Measurements from ENCODE around the gene CLCNKA.

- TF ChIP-seq, protein P1, sequence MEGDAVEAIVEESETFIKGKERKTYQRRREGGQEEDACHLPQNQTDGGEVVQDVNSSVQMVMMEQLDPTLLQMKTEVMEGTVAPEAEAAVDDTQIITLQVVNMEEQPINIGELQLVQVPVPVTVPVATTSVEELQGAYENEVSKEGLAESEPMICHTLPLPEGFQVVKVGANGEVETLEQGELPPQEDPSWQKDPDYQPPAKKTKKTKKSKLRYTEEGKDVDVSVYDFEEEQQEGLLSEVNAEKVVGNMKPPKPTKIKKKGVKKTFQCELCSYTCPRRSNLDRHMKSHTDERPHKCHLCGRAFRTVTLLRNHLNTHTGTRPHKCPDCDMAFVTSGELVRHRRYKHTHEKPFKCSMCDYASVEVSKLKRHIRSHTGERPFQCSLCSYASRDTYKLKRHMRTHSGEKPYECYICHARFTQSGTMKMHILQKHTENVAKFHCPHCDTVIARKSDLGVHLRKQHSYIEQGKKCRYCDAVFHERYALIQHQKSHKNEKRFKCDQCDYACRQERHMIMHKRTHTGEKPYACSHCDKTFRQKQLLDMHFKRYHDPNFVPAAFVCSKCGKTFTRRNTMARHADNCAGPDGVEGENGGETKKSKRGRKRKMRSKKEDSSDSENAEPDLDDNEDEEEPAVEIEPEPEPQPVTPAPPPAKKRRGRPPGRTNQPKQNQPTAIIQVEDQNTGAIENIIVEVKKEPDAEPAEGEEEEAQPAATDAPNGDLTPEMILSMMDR (IDR thresholded peaks at IDR 0.05; ENCODE audit: borderline replicate concordance, extremely low read depth, low read length, poor library complexity, severe bottlenecking): no peak
- TF ChIP-seq EZH2 (IDR thresholded peaks at IDR 0.05; ENCODE audit: borderline replicate concordance, low read depth, low read length, severe bottlenecking): no peak
These were observed 14.0 kb upstream of the CLCNKA start for GRCh38 chr1:16007671-16008341.
